GM19239 (cell line): Measurements from ENCODE around the gene CDC42BPG.

Experiments
- DNase-seq: peaks from one replicate; pipeline ENCODE4 v3.0.0; 2011; ENCODE audit warnings: low spot score; ENCODE audit not compliant: insufficient read length
- FAIRE-seq: peaks from 2 replicates; lab custom pipeline; 2011; peaks lifted over from hg19 to GRCh38; lab: Jason Lieb, UNC

The CDC42BPG gene

DNA sequence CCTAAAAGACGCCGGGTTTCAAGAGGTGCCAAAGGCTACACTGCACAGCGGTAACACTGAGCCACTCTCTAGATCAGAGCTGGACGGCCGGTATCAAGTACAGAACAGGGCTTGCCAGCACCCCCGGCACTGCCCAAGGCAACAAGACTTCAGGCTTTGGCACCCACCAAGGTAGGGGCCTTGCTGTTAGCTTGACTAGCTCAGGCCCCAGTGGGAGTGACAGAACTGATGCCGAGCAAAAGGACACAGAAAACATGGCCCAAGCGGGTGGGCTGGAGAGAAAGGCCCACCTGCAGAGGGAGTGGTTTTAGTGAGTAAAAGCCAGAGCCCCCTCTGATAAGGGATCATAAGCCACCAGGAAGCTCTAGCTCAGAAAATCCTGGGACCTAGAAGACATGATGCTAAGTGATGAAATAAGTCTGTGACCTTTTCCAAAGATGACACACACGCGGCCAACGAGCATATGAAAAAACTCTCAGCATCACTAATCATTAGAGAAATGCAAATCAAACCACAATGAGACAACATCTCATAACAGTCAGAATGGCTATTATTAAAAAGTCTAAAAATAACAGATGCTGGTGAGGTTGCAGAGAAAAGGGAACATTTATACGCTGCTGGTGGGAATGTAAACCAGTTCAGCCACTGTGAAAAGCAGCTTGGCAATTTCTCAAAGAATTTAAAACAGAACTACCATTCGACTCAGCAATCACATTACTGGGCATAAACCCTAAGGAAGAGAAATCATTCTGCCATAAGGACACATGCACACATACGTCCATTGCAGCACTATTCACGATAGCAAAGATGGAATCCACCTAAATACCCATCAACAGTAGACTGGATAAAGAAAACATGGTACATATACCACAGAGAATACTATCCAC lies 21.1 kb upstream of the CDC42BPG start:
- FAIRE-seq (peak; percentile 97), DNase-seq (no peak)

DNA sequence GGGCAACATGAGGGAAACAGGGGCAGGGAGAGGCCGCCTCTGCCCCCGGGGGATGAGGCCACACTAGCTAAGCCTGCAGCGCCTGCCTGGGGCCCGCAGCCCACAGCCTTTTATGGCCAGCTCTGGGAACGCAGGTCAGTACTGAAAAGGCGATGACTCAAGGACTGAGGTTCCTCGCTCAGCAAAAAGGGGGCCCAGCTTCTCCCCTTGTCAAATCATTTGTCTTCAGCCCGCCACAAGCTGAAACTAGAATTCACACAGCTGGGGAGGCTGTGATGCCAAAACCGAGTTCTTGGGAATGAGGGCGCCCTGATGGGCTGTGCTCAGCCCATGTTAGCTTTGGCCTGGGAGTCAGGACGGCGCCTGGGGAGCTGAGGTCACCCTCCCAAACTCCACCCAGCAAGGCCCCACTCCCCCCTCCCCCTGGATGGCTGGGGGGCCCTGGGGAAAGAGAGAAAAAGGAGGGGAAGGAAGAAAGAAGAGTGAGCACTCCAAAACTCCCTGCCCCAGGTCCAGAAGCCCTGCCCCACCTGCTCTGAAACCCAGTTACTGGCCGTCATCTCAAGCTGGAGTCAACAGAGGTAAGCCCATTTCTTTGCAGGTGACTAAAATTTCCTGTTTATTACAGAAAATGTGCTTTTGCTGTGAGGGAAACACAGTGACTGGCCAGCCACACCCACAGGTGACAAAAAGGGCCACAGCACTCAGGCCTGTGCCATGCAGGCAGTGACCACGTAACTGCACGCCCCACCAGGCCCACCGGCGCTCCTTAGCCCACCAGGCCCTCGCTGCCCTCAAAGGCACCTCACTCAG lies 20.2 kb upstream of the CDC42BPG start:
- DNase-seq (no peak), FAIRE-seq (peak; percentile 89)

DNA sequence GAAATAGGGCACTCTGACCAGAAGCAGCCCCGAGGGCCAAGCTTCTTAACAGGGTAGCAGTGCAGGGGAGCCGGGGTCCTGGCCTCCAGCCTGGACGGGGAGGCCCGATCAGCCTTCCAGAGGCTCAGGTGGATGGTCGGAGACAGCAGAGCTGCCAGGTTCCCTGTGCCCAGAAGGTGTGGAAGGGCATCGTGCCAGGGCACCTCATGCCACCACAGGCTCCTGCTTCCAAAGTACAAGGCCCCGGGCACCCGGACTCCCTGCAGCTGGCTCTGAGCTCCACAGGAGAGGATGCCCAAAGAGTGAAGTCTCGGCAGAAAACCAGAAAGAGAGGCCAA lies 19.7 kb upstream of the CDC42BPG start:
- no peak for DNase-seq
- no peak for FAIRE-seq

DNA sequence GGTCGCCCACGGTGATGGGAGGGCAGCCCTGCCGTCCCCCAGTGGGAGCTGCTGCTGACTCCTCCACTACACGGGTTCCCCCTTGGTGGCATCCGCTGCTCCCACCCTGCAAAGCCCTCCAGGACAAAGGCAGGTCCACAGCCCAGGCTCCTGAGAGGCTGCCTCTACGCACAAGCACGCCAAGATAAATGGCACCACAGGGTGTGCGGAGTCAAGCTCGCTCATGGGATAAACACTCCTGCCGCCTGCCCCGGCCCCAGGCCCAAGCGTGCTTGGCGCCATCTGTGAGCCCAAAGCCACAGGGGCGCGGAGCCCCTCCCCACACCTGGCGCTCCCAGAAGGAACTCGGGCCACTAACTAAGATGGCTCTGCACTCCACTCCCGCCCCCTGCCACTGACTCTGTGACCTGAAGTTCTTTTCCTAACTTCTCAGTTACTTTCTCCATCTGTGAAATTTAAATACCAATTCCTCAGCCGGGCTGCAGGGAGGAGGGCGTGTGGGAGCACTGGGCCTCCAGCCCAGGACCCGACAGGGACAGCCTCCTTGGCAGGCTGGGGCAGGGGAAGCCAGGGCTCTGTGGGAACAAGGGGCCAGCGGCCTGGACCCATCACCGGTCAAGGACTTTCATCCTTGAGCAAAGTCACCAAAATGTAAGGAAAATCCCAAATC lies 19.1 kb upstream of the CDC42BPG start:
- no peak for DNase-seq
- FAIRE-seq, result no peak

DNA sequence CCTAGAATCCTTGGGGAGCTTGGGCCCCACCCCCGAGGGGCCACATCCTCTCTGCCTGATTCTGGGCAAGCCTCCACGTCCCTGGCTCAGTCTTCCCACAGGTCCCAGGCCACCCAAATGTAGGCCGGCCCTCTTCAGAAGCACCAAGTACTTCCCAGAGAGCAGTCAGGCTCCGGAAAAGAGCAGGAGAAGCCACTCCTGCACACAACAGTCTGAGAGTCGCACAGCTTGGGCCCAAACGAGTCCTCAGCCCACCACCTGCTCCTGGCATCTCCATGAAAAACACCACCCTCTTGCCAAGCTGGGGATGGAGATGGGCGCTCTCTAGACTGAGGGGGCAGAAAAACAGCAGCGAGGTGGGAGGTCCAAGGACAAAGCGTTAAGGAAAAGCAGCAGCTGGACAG lies 18.5 kb upstream of the CDC42BPG start:
- FAIRE-seq (no peak), DNase-seq (no peak)

DNA sequence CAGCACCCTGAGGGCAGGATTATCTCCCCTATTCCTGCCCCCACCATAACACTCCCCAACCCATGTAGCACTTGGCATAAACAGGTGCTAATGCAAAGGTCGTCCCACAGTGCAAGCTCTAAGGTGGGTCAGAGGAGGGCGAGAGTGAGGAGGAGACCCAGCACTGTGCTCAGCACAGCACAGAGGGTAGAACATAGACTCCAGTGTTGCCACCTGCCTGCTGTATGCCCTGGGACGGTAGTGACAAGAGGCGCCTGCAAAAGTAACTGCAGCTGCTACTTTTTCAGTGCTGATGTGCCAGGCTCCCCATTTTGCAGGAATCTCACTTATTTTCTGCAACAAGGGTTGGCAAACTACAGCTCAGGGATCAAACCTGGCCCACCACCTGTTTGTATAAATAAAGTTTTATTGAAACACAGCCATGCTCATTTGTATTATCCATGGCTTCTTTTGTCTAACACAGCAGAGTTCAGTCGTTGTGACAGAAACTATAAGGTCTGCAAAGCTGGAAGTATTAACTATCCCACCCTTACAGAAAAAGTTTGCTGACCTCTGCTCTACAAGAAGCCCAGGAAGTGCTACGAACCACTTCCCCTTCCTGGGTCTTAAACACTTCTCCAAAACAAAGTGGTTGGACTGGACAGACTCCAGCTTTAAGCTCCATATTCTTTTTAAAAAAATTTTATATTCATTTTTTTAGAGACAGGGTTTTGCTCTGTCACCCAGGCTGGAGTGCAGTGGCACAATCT lies 16.9 kb upstream of the CDC42BPG start:
- FAIRE-seq (no peak), DNase-seq (no peak)

DNA sequence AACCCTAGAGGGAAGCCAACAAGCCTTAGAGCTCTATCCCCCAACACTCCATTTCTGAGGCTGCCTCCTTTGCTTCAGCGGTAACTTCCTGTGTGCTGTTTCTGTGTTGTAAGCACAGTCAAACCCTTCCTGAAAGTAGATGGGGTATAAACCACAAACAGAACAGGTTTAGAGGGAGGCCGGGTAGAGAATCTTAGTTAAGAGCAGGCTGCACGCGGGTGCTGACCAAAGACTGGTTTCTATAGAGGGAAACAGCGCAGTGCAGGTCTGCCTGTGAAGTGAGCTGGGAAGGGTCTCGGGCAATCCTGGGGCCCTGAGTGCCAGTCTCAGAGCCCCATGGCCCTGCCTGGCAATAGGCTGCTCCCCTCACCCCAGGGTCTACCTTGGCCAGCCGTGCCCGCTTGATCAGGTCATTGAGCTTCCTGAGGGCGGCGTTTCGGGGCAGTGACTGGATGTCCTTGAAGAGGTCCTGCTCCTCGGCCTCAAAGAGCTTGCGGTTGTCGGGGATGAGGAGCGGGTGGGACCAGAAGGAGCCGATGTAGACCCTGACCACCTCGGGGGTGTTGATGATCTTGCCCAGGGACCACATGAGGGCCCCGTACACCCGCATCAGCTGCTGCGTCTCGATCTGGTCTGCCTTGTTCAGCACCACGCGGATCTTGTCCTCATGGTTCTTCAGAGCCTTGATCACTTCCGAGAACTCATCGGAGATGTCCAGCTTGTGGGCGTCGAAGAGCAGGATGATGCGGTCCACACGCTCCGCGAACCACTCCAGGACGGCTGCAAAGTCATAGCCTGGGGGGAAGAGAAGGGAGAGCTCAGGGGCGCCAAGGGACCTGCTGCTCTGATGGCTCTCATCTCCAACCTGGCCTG lies 15.3 kb upstream of the CDC42BPG start:
- DNase-seq (peak; percentile 91), FAIRE-seq (peak; percentile 99)

DNA sequence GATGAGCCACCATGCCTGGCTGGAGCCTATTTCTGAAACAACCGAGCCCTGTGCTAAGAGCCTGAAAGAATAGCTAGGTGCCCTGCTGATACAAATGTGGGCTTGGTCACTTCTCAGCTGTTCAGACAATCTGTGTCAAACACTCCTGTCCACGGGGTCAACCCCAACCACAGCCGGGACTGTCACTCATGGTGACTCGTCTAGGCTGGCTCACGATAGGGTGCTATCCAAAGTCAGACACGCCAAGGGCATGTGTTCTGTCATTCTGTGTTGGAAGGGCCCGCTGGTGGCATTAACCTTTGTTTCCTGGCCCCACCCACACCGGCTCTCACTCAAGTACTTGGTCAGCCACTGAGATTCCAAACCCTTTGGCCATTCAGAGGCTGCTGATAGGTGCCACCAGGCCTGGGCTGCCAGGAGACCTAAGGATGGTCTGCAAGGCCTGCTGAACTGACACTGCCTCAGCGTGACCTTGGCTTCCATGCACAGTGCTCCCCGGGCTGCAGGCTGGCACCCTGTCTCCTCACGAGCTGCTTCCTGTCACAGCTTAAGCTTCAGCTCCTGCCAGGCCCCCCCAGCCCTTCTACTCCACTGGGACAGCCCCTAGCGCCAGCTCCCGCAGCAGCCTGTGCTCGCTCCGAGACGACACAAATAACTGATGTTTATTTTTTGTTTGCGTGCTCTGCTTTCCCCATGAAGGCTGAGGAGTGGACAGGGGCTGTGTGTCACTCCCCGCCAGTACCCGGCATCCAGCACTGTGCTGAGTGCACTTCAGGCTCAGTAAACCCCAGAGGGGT lies 14.2 kb upstream of the CDC42BPG start:
- FAIRE-seq, result peak; percentile 11
- DNase-seq, result no peak

DNA sequence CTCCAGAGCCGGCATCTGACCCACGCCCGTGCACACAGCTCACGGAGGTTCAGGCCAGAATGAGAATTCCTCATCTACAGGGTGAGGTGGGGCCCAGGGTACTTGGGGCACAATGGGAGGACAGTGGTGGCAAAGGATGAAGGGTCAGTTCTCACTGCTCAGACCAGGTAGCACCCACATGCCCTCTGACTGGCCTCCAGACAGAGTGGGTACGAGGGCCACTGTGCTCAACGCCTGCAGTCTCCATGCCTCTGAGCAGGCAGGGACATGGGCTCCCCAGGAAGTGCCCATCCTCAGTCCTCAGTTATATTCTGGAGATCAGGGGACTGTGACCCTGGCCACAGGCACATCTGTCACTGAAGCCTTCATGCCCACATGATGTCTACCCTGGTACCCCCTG lies 13.0 kb upstream of the CDC42BPG start:
- FAIRE-seq, result no peak

DNA sequence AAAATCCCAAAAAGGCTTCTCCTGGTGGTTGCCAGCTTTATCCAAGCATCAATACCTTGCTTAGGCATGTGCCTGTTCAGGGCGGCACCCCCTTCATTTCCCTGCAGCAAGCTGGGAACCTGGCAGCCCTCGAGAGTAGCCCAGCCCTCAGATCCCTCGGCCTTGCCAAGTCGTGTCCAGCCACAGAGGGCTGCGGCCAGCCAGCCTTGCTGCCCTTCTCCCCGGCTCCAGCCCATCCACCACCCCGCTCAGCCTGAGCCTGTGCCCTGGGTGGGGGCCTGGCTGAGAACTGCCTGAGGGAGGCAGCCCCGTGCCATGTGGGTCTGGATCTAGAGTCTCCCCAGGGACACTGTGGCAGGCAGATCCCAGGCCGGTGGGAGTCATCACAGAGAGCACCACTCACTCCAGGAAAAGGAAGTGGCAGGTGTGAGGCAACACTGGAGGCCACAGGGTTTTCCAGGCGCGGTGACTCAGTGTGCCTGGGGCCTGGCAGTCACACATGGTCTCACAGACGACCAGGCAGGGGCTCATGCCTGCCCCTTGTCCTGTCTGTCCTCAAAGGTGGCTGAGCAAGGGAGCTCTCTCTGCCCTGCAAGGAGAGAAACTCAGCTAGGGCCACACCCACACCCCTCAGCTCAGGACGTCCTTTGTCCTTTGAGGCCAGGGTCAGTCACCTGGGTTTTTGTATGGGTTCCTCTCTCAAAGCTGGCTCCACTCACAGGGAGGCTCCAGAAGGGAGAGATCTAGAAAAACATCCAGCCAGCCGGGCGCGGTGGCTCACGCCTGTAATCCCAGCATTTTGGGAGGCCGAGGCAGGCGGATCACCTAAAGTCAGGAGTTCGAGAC lies 12.2 kb upstream of the CDC42BPG start:
- DNase-seq (no peak), FAIRE-seq (no peak)

More for the DNA sequence above, 13.0 kb upstream of the CDC42BPG start:
- DNase-seq, result no peak

DNA sequence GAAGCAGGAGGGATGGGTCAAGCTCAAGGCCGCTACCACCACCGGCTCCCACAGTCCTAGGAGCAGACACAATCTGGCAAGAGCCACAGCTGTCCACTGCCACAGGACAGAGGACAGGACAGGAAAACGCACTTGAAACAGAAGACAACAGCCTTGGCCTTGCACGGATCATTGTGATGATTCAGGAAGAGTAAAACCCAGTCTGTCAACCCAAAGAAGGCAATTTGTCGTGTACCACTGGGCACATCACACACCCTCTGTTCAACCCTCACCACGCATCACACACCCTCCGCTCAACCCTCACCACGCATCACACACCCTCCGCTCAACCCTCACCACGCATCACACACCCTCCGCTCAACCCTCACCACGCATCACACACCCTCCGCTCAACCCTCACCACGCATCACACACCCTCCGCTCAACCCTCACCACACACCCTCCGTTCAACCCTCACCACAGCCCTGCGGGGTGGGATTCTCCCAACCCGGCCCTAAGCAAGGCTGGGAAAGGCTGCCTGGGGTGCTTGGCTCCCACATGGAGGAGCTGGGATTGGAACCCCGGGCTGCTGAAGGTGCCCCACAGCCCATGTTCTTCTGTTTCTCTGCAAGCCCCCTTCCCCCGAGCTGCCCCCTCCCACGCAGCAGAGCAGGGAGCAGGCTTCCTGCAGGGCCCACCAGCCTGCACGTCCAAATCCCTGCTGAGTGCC lies 11.3 kb upstream of the CDC42BPG start:
- no peak for DNase-seq
- no peak for FAIRE-seq

DNA sequence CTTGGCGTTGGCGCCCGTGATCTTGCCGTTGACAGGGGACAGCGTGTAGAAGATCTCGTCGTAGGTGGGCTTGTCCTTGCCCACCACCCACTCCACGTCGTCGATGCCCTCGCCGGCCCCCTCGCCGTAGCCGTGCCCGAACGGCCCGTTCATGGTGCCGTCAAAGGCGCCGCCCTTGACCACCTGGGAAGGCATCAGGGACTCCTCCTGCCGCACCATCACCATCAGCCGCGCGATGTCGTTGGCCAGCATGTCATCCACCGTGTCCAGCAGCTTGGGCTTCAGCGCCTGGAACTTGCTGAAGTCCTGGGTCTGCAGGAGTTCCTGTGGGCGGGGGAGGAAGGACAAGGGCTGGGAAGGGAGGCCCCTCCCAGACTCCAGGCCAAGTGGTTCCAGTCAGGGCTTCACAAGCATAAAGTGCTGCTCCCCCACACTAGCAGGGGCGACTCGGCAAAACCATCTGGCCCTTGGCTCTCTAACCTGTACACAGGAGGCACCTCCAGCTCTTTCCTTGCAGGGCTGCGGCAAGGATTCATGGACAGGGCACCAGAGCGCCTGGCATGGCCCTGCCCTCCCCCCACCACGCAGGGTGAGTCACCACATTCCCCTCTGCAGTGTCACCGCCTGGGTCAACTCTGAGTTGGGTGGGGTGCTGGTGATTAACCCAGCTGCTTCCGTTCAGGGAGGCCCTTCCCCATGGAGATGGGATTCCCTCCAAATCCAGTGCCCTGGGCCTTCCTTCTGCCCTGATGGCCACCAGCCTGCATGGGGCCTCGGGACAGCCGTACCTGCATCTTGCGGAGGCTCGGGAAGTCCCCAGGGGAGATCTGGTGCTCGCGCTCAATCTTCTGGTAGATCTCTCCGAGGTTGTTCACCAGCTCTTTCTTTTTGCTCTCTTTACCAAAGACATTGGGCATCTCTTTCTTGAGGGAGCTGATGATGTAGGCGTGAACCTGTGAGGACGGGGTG lies 10.4 kb upstream of the CDC42BPG start:
- FAIRE-seq, result no peak
- no peak for DNase-seq

DNA sequence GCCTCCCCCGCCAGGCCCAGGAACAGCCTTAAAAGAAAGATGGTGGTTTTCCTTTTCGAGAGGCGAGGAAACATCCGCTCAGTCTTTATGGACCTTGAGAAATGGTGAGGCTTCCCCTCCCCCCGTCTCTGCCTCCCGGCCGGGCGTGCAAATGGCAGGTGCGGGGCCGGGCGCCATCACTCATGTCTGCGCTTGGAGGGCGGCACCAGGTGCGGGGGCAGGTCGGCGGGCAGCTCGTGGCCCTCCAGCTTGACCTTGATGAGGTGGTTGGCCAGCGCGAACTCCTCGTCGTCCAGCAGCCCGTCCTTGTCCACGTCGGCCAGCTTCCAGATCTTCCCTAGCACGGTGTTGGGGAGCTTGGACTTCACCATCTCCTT lies 9.7 kb upstream of the CDC42BPG start:
- no peak for DNase-seq
- FAIRE-seq, result no peak

DNA sequence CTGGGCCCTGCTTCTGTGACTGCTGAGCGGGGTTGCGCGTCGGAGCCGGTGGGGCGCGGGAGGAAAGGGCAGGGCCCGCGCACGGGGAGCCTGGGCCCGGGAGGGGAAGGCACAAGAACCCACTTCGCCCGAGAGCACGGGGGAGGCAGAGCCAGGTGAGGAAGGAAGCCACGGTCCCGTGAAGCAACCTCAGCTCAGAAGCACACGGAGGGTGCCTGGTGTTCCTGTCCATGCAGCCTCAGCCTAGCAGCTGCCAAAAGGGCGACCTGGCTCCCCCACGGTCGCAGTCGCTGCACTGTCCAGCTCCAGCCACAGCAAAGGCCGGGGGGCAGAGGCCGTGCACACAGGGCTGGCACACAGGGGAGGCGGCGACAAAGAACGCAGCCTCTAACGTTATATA lies 9.3 kb upstream of the CDC42BPG start:
- DNase-seq (no peak), FAIRE-seq (peak; percentile 21)

DNA sequence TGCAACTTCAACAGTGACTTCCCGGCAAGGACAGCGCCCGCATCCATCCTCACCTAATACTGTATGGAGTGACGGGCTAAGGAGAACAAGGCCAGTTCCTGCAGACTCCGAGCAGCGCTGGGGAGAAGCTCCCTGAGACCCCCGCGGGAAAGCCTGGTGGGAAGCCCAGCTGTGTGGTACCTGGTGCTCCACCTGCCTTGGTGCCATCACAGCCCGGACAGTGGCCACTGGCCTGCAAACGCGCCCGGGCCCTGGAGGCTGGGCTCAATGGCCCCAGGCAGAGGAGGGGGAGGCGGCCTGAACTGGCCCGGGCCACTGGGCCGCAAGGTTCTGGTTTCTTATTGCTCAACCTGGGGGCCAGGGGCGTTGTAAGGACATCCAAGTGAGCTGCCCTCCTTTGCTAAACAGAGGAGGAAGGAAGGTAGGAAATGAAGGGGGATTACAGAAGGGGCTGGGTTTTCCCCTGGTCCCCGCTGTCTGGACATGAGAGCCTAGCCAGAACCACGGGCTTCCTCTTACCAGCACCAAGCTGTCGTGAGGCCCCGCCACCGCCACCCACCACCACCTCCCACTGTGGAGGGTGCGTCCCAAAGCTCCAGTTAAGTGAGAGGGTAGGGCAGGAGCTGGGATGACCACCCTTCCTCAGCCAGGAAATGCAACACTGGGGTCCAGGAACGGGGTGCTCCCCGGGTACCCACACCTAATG lies 8.5 kb upstream of the CDC42BPG start:
- FAIRE-seq (no peak), DNase-seq (no peak)
